GM10248 (cell line): ENCODE data around the gene OLFML3.

ENCODE experiments used
- CTCF ChIA-PET: fragments of 300-600 bp; sonication (Branson Sonifier 250); formaldehyde crosslinking; extraction: SDS; loops from one replicate; lab custom pipeline; 2021; ENCODE audit warnings: antibody characterized with exemption; lab: Yijun Ruan, JAX
- POLR2A ChIA-PET: fragments of 350-650 bp; sonication (Branson Sonifier 250); formaldehyde crosslinking; extraction: SDS; loops from one replicate; lab custom pipeline; 2020; ENCODE audit warnings: antibody characterized with exemption; lab: Yijun Ruan, JAX
- DNase-seq: peaks from one replicate; pipeline ENCODE4 v3.0.0; 2012; ENCODE audit errors: extremely low spot score
- TF ChIP-seq, protein P1 (sequence below): IDR thresholded peaks from 2 replicates; pipeline ENCODE4 v1.5.1; 2012; ENCODE audit warnings: mild to moderate bottlenecking, low read depth; ENCODE audit errors: extremely low read depth, missing control alignments, control extremely low read depth

OLFML3 gene

DNA sequence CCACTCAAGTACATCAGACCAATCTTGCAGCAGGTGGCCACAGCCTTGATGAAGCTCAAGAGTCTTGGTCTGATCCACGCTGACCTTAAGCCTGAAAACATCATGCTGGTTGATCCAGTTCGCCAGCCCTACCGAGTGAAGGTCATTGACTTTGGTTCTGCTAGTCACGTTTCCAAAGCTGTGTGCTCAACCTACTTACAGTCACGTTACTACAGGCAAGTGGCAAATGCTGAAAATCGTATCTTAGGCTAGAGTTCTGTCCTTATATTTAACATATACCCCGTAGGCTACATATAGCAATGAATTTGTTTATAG is 38.1 kb upstream of the OLFML3 start:
- TF ChIP-seq, protein P1, sequence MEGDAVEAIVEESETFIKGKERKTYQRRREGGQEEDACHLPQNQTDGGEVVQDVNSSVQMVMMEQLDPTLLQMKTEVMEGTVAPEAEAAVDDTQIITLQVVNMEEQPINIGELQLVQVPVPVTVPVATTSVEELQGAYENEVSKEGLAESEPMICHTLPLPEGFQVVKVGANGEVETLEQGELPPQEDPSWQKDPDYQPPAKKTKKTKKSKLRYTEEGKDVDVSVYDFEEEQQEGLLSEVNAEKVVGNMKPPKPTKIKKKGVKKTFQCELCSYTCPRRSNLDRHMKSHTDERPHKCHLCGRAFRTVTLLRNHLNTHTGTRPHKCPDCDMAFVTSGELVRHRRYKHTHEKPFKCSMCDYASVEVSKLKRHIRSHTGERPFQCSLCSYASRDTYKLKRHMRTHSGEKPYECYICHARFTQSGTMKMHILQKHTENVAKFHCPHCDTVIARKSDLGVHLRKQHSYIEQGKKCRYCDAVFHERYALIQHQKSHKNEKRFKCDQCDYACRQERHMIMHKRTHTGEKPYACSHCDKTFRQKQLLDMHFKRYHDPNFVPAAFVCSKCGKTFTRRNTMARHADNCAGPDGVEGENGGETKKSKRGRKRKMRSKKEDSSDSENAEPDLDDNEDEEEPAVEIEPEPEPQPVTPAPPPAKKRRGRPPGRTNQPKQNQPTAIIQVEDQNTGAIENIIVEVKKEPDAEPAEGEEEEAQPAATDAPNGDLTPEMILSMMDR: no peak
- no peak for DNase-seq
- ChIA-PET CTCF (interaction anchor here (1.2 to 2.7 kb wide), 3 partner anchors 10 to 28 kb away, joined by 3 to 19 read pairs (median 4); no protein-coding TSS in a partner anchor), POLR2A (interaction anchor here (1.1 kb wide), 1 partner anchor 11 kb away, joined by 5 read pairs; the partner anchor contains the start of gene HIPK1)

- TF ChIP-seq, protein P1: no peak
- DNase-seq: no peak
- POLR2A ChIA-PET: no interaction called here
- CTCF ChIA-PET: interaction anchor here (2.3 kb wide), 1 partner anchor 12 kb away, joined by 9 read pairs; the partner anchor contains the start of gene HIPK1
Observed at GRCh38 chr1:113942527-113942926, 36.7 kb upstream of the OLFML3 start.

- TF ChIP-seq, protein P1: no peak
- ChIA-PET CTCF (interaction anchor here (2.3 kb wide), 1 partner anchor 13 kb away, joined by 9 read pairs; the partner anchor contains the start of gene HIPK1), POLR2A (no interaction called here)
- DNase-seq: no peak
Observed at GRCh38 chr1:113943028-113943811, 36.1 kb upstream of the OLFML3 start.

DNA sequence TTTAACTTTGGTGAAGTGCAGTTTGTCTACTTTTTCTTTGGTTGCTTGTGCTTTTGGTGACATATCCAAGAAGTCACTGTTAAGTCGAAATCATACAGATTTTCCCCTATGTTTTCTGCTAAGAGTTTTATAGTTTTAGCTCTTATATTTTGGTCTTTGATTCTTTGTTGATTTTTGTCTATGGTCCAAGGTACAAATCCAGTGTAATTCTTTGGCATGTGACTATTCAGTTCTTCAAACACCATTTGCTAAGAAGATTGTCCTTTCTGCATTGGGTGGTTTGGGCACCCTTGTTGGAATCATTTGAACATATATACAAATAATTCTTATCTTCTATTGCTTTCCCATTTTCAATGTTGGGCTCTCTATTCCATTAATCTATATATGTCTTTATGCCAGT is 33.9 kb upstream of the OLFML3 start:
- no peak for DNase-seq
- ChIA-PET CTCF (interaction anchor here (0.9 to 1.5 kb wide), 4 partner anchors 8 to 32 kb away, joined by 3 to 5 read pairs (median 3); partner anchors contain the start of gene HIPK1), POLR2A (no interaction called here)
- TF ChIP-seq, protein P1: no peak

DNA sequence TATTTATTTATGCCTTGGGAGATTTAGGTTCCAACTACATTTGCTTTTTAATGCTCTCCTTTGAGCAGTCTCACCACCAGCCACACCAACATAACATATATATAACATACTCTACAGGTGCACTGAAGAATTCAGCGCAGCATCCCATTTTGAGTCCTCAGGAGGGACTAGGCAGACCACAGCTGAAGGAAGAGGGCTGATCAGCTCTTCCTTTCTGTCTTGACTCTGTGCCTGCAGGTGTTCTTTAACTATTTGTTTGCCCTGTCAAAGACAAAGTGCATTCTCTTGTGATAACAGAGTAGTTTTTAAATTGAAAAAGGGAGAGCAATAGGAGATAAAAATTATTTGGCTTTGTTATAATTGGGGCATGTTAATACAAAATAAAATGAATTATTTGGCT is 33.2 kb upstream of the OLFML3 start:
- POLR2A ChIA-PET: interaction anchor here (1.5 kb wide), 1 partner anchor 15 kb away, joined by 10 read pairs; no protein-coding TSS in a partner anchor

More for the DNA sequence above, 33.2 kb upstream of the OLFML3 start:
- TF ChIP-seq, protein P1: no peak
- CTCF ChIA-PET: interaction anchor here (1.3 to 3.3 kb wide), 7 partner anchors 8 to 111 kb away, joined by 3 to 11 read pairs (median 4); partner anchors contain the start of gene HIPK1
- no peak for DNase-seq
